Fibroblast of lung (primary cell): Measurements from ENCODE around the gene LGR6. TPM values are rescaled to one million over a fixed set of nuclear protein-coding genes. Genes with fewer than 3 reads are reported as not detected.

Experiments
- DNase-seq, 2 donors: peaks; one replicate each; pipeline versions ENCODE4 v3.0.0 to v3.0.0-alpha.2; 2010; ENCODE audit warnings: low read depth in 2 of 2
- H2AFZ ChIP-seq: 2 replicates; pipeline ENCODE4 v1.5.1; 2012; ENCODE audit warnings: low read length, control low read depth, inconsistent platforms
- H3K27ac ChIP-seq: 2 replicates; pipeline ENCODE4 v1.5.1; 2011; ENCODE audit warnings: low read length, control low read depth; ENCODE audit not compliant: insufficient read depth
- H3K27me3 ChIP-seq: 2 replicates; pipeline ENCODE4 v1.5.1; 2011; ENCODE audit warnings: mild to moderate bottlenecking, low read length; ENCODE audit not compliant: control insufficient read depth, insufficient read depth
- H3K36me3 ChIP-seq: 2 replicates; pipeline ENCODE4 v1.5.1; 2011; ENCODE audit warnings: low read length; ENCODE audit not compliant: control insufficient read depth, insufficient read depth
- H3K4me1 ChIP-seq: 2 replicates; pipeline ENCODE4 v1.5.1; 2011; ENCODE audit warnings: low read length; ENCODE audit not compliant: control insufficient read depth, insufficient read depth; ENCODE audit errors: extremely low read depth
- H3K4me2 ChIP-seq: 2 replicates; pipeline ENCODE4 v1.5.1; 2011; ENCODE audit warnings: low read length, control low read depth; ENCODE audit not compliant: insufficient read depth; ENCODE audit errors: extremely low read depth
- H3K4me3 ChIP-seq, 4 experiments: fragments of 200-600 bp in 1 of 4; sonication (generic) in 1 of 4; replicated peaks in 1 of 4; 2 replicates each; pipeline ENCODE4 v1.5.1; 2011 to 2016; ENCODE audit warnings: low read length in 4 of 4, low read depth in 3 of 4, mild to moderate bottlenecking in 3 of 4, control low read depth in 2 of 4, inconsistent platforms in 1 of 4, mixed read lengths in 1 of 4; ENCODE audit not compliant: insufficient read depth in 1 of 4; ENCODE audit errors: control extremely low read depth in 1 of 4
- H3K79me2 ChIP-seq: 2 replicates; pipeline ENCODE4 v1.5.1; 2012; ENCODE audit warnings: mild to moderate bottlenecking, low read length, inconsistent platforms; ENCODE audit not compliant: control insufficient read depth, insufficient read depth
- H3K9ac ChIP-seq: 2 replicates; pipeline ENCODE4 v1.5.1; 2011; ENCODE audit warnings: mild to moderate bottlenecking, low read length, control low read depth; ENCODE audit not compliant: insufficient read depth
- H3K9me3 ChIP-seq: 2 replicates; pipeline ENCODE4 v1.5.1; 2012; ENCODE audit warnings: low read depth, low read length; ENCODE audit not compliant: control insufficient read depth, insufficient read depth
- H4K20me1 ChIP-seq: 2 replicates; pipeline ENCODE4 v1.5.1; 2011; ENCODE audit warnings: low read length; ENCODE audit not compliant: control insufficient read depth, insufficient read depth; ENCODE audit errors: extremely low read depth
- CTCF ChIP-seq, 2 donors: IDR thresholded peaks in 1 of 2; conservative IDR thresholded peaks in 1 of 2; 1 replicate in 1 of 2; 2 replicates in 1 of 2; pipeline ENCODE4 v1.5.1; 2011 to 2012; ENCODE audit warnings: low read length in 2 of 2, control low read depth in 1 of 2, inconsistent platforms in 1 of 2, low read depth in 1 of 2, mild to moderate bottlenecking in 1 of 2
- EZH2 ChIP-seq: IDR thresholded peaks from 2 replicates; pipeline ENCODE4 v1.5.1; 2012; ENCODE audit warnings: low read length, control low read depth, mild to moderate bottlenecking; ENCODE audit errors: missing control alignments
- polyA plus RNA-seq, 2 donors: library from polyadenylated mRNA; depleted of rRNA in 1 of 2; stranded (reverse) in 1 of 2; unstranded in 1 of 2; fragments of >200 nt; gene quantifications; 2 replicates each; pipeline ENCODE4 v1.2.1, GENCODE V29; 2011 to 2012; ENCODE audit warnings: missing spikeins in 1 of 2
- total RNA-seq: library from RNA; depleted of rRNA; stranded (reverse); fragments of >200 nt; gene quantifications from 2 replicates; pipeline ENCODE4 v1.2.1, GENCODE V29; 2014

Gene LGR6
- total and polyA plus RNA-seq, 2 donors (not counting 1 experiment from before 2014, with no cell fraction given): 0.02 TPM; not detected in 1

GRCh38 chr1:202316186-202316585, 122.6 kb downstream of the LGR6 start:
- no peak overlapping the region for H3K9ac ChIP-seq
- H3K9me3 ChIP-seq: no peaks in the 10 kb centered on the region
- no peaks in the 10 kb centered on the region for H3K4me1 ChIP-seq
- peaks cover 16% of the 10 kb centered on the region for H3K27me3 ChIP-seq
- H3K4me2 ChIP-seq: no peak overlapping the region
- no peak overlapping the region for H3K27ac ChIP-seq
- TF ChIP-seq EZH2 (no peak), CTCF (conservative IDR thresholded peaks at IDR 0.05 in 1 of 2, IDR thresholded peaks at IDR 0.05 in 1 of 2; ENCODE audit: low read depth in 1 of 2, low read length in 2 of 2) (no peak)
- DNase-seq: no peak
- H3K4me3 ChIP-seq: no peak overlapping the region
- H2AFZ ChIP-seq: no peak overlapping the region
- H4K20me1 ChIP-seq: no peaks in the 10 kb centered on the region
- no peaks in the 10 kb centered on the region for H3K79me2 ChIP-seq
- no peaks in the 10 kb centered on the region for H3K36me3 ChIP-seq

DNA sequence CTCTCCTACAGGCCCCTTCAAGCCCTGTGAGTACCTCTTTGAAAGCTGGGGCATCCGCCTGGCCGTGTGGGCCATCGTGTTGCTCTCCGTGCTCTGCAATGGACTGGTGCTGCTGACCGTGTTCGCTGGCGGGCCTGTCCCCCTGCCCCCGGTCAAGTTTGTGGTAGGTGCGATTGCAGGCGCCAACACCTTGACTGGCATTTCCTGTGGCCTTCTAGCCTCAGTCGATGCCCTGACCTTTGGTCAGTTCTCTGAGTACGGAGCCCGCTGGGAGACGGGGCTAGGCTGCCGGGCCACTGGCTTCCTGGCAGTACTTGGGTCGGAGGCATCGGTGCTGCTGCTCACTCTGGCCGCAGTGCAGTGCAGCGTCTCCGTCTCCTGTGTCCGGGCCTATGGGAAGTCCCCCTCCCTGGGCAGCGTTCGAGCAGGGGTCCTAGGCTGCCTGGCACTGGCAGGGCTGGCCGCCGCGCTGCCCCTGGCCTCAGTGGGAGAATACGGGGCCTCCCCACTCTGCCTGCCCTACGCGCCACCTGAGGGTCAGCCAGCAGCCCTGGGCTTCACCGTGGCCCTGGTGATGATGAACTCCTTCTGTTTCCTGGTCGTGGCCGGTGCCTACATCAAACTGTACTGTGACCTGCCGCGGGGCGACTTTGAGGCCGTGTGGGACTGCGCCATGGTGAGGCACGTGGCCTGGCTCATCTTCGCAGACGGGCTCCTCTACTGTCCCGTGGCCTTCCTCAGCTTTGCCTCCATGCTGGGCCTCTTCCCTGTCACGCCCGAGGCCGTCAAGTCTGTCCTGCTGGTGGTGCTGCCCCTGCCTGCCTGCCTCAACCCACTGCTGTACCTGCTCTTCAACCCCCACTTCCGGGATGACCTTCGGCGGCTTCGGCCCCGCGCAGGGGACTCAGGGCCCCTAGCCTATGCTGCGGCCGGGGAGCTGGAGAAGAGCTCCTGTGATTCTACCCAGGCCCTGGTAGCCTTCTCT, 124.6 kb downstream of the LGR6 start:
- no peaks in the 10 kb centered on the region for H3K79me2 ChIP-seq
- H3K27ac ChIP-seq: no peak overlapping the region
- H3K4me2 ChIP-seq: no peak overlapping the region
- H2AFZ ChIP-seq: no peak overlapping the region
- H3K9ac ChIP-seq: no peak overlapping the region
- H3K4me3 ChIP-seq: no peak overlapping the region
- peaks cover 13% of the 10 kb centered on the region for H3K27me3 ChIP-seq
- no peak for TF ChIP-seq EZH2
- TF ChIP-seq CTCF (conservative IDR thresholded peaks at IDR 0.05 in 1 of 2, IDR thresholded peaks at IDR 0.05 in 1 of 2; ENCODE audit: low read depth in 1 of 2, low read length in 2 of 2): no peak
- H3K9me3 ChIP-seq: no peaks in the 10 kb centered on the region
- no peak for DNase-seq
- H3K36me3 ChIP-seq: no peaks in the 10 kb centered on the region
- H3K4me1 ChIP-seq: no peaks in the 10 kb centered on the region
- no peaks in the 10 kb centered on the region for H4K20me1 ChIP-seq

- no peak for DNase-seq
These were observed 125.9 kb downstream of the LGR6 start for GRCh38 chr1:202319381-202320080.

More at GRCh38 chr1:202319381-202320080, 125.9 kb downstream of the LGR6 start:
- TF ChIP-seq EZH2 (no peak), CTCF (conservative IDR thresholded peaks at IDR 0.05 in 1 of 2, IDR thresholded peaks at IDR 0.05 in 1 of 2; ENCODE audit: low read depth in 1 of 2, low read length in 2 of 2) (no peak)
- Histone ChIP-seq H3K27ac (no peak overlapping the region), H3K9me3 (no peaks in the 10 kb centered on the region), H3K9ac (no peak overlapping the region), H3K4me2 (no peak overlapping the region), H3K79me2 (no peaks in the 10 kb centered on the region), H4K20me1 (no peaks in the 10 kb centered on the region), H3K4me3 (no peak overlapping the region), H3K27me3 (peaks cover 12% of the 10 kb centered on the region), H3K36me3 (no peaks in the 10 kb centered on the region), H2AFZ (no peak overlapping the region), H3K4me1 (no peaks in the 10 kb centered on the region)
